GM23338 (cell line): ENCODE measurements around the gene C9orf57. TPM values are rescaled to one million over a fixed set of nuclear protein-coding genes. Genes with fewer than 3 reads are reported as not detected.

ENCODE experiments used
- ATAC-seq: fragments of 200-7000 bp; cut with Tn5 transposase; 3 replicates; pipeline ENCODE4 v1.9.1; 2020
- DNase-seq: peaks from one replicate; pipeline ENCODE4 v3.0.0-alpha.2; 2015; ENCODE audit warnings: low spot score
- H2AFZ ChIP-seq: fragments of 200-600 bp; sonication (generic); 2 replicates; pipeline ENCODE4 v1.8.0; 2016; ENCODE audit warnings: antibody characterized with exemption, mild to moderate bottlenecking, moderate library complexity
- H3F3A ChIP-seq: fragments of 200-600 bp; sonication (generic); replicated peaks from 2 replicates; pipeline ENCODE4 v1.8.0; 2017; ENCODE audit warnings: antibody characterized with exemption, mixed run types, low read depth
- H3K27ac ChIP-seq: fragments of 200-600 bp; sonication (generic); 2 replicates; pipeline ENCODE4 v1.6.1; 2016; ENCODE audit warnings: low read depth
- H3K27me3 ChIP-seq: fragments of 200-600 bp; sonication (generic); 2 replicates; pipeline ENCODE4 v1.8.0; 2016; ENCODE audit warnings: mild to moderate bottlenecking, mixed run types, moderate library complexity; ENCODE audit not compliant: insufficient read depth
- H3K36me3 ChIP-seq: fragments of 200-600 bp; sonication (generic); 2 replicates; pipeline ENCODE4 v1.8.0; 2016; ENCODE audit warnings: mild to moderate bottlenecking; ENCODE audit not compliant: insufficient read depth
- H3K4me1 ChIP-seq: fragments of 200-600 bp; sonication (generic); 2 replicates; pipeline ENCODE4 v1.8.0; 2016; ENCODE audit warnings: mild to moderate bottlenecking, moderate library complexity; ENCODE audit not compliant: insufficient read depth
- H3K4me2 ChIP-seq: fragments of 200-600 bp; sonication (generic); 2 replicates; pipeline ENCODE4 v1.7.1; 2017; ENCODE audit warnings: mixed run types
- H3K4me3 ChIP-seq: fragments of 200-600 bp; sonication (generic); 2 replicates; pipeline ENCODE4 v1.6.1; 2016; ENCODE audit warnings: mixed run types
- H3K79me2 ChIP-seq: fragments of 200-600 bp; sonication (generic); replicated peaks from 2 replicates; pipeline ENCODE4 v1.8.0; 2017; ENCODE audit warnings: mild to moderate bottlenecking; ENCODE audit not compliant: insufficient read depth
- H3K9me2 ChIP-seq: fragments of 200-600 bp; sonication (generic); 2 replicates; pipeline ENCODE4 v1.8.0; 2017; ENCODE audit not compliant: insufficient read depth
- H4K20me1 ChIP-seq: fragments of 200-600 bp; sonication (generic); replicated peaks from 2 replicates; pipeline ENCODE4 v1.8.0; 2017; ENCODE audit warnings: mild to moderate bottlenecking; ENCODE audit not compliant: insufficient read depth
- H3K27ac Mint-ChIP-seq: 2 replicates; pipeline ENCODE4 v1.8.0; 2020; ENCODE audit warnings: inconsistent platforms, mild to moderate bottlenecking, moderate library complexity, mixed read lengths
- H3K27me3 Mint-ChIP-seq: 3 replicates; pipeline ENCODE4 v1.8.0; 2022; ENCODE audit warnings: low read depth, mild to moderate bottlenecking, moderate library complexity, mixed read lengths, inconsistent platforms; ENCODE audit not compliant: insufficient read depth, poor library complexity
- H3K36me3 Mint-ChIP-seq: 3 replicates; pipeline ENCODE4 v1.8.0; 2021; ENCODE audit warnings: low read depth, mild to moderate bottlenecking, inconsistent platforms, moderate library complexity, mixed read lengths
- H3K4me1 Mint-ChIP-seq: 3 replicates; pipeline ENCODE4 v1.8.0; 2020; ENCODE audit warnings: mild to moderate bottlenecking, inconsistent platforms, mixed read lengths
- H3K4me3 Mint-ChIP-seq: 3 replicates; pipeline ENCODE4 v1.8.0; 2021; ENCODE audit warnings: moderate library complexity, mild to moderate bottlenecking, inconsistent platforms, mixed read lengths
- H3K9me3 Mint-ChIP-seq: 3 replicates; pipeline ENCODE4 v1.8.0; 2020; ENCODE audit warnings: moderate library complexity, mild to moderate bottlenecking, inconsistent platforms, mixed read lengths
- CREB1 ChIP-seq: fragments of 250-450 bp; sonication (Bioruptor Pico); IDR thresholded peaks from 2 replicates; pipeline ENCODE4 v1.5.0; 2020; ENCODE audit warnings: low read depth, mild to moderate bottlenecking, moderate library complexity
- JUNB ChIP-seq: IDR thresholded peaks from one replicate; pipeline ENCODE4 v1.6.1; 2016; ENCODE audit warnings: antibody characterized with exemption; ENCODE audit not compliant: unreplicated experiment
- NANOG ChIP-seq: IDR thresholded peaks from 2 replicates; pipeline ENCODE4 v1.6.1; 2016; ENCODE audit warnings: antibody characterized with exemption, borderline replicate concordance
- POLR2AphosphoS5 ChIP-seq: IDR thresholded peaks from 2 replicates; pipeline ENCODE4 v1.6.1; 2016; ENCODE audit warnings: antibody characterized with exemption, low read depth
- STAT1 ChIP-seq: IDR thresholded peaks from one replicate; pipeline ENCODE4 v1.6.1; 2016; ENCODE audit warnings: antibody characterized with exemption; ENCODE audit not compliant: unreplicated experiment
- ZNF114 ChIP-seq: fragments of 250-450 bp; sonication (Bioruptor Pico); IDR thresholded peaks from 2 replicates; pipeline ENCODE4 v1.5.0; 2020; ENCODE audit warnings: mild to moderate bottlenecking, moderate library complexity
- polyA plus RNA-seq: library from polyadenylated mRNA; unstranded; fragments of >200 nt; fragmentation: Nextera tagmentation; extraction: Ambion mirVana; gene quantifications from 2 replicates; pipeline ENCODE4 v1.2.1, GENCODE V29; 2016
- total RNA-seq: library from RNA; depleted of rRNA; stranded (reverse); fragments of >200 nt; shearing (Covaris generic); gene quantifications from 2 replicates; pipeline ENCODE4 v1.2.3, GENCODE V29; 2014
- TF ChIP-seq, protein P1 (sequence below): IDR thresholded peaks from 2 replicates; pipeline ENCODE4 v1.6.1; 2016; ENCODE audit warnings: antibody characterized with exemption
- TF ChIP-seq, protein P2 (sequence below): IDR thresholded peaks from one replicate; pipeline ENCODE4 v1.6.1; 2018; ENCODE audit warnings: antibody characterized with exemption; ENCODE audit not compliant: unreplicated experiment
- TF ChIP-seq, protein P3 (sequence below), 2 experiments: fragments of 200-600 bp in 1 of 2; sonication (generic) in 1 of 2; conservative IDR thresholded peaks; 2 replicates each; pipeline versions ENCODE4 v1.5.1 to v1.6.1; 2016 to 2017; ENCODE audit warnings: antibody characterized with exemption in 2 of 2, low read depth in 2 of 2, mild to moderate bottlenecking in 2 of 2, moderate library complexity in 1 of 2
- TF ChIP-seq, protein P4 (sequence below): fragments of 250-450 bp; sonication (Bioruptor Pico); IDR thresholded peaks from 2 replicates; pipeline ENCODE4 v1.5.0; 2020; ENCODE audit warnings: mild to moderate bottlenecking, moderate library complexity

The C9orf57 gene
- total and polyA plus RNA-seq, 2 experiments from 2014 or later: not detected

DNA sequence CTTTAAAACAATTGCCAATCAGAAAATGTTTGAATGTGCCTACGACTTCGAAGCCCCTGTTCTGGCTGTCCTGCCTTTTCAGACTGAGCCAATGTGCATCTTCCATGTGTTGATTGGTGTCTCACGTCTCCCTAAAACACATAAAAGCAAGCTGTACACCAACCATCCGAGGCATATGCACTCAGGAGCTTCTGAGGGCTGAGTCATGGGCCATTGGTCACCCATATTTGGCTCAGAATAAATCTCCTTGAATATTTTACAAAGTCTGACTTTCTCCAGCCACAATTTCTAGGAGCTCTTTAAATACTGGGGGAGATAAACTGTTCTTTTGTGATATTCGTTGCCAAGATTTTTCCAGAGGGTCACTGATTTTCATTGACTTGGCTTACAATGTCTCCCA lies 53.9 kb downstream of the C9orf57 start (continued):
- TF ChIP-seq, protein P1, sequence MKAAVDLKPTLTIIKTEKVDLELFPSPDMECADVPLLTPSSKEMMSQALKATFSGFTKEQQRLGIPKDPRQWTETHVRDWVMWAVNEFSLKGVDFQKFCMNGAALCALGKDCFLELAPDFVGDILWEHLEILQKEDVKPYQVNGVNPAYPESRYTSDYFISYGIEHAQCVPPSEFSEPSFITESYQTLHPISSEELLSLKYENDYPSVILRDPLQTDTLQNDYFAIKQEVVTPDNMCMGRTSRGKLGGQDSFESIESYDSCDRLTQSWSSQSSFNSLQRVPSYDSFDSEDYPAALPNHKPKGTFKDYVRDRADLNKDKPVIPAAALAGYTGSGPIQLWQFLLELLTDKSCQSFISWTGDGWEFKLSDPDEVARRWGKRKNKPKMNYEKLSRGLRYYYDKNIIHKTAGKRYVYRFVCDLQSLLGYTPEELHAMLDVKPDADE: no peak

DNA sequence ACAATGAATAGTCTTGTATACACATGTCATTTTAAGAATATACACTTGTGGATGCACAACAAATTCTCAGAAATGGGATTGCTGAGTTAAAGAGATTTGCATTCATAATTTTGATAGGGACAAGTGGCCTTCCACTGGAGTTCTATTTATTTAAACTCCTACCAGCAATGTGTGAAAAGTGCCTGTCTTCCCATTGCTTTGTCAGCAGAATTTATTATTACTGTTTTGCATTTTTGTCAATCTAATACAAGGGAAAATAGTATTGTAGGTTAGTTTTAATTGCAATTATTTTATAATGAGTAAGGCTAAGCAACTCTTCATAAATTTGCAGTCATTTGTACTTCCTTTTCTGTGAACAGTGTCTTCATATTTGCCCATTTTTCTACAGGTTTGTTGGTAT lies 55.0 kb downstream of the C9orf57 start:
- DNase-seq (no peak), ATAC-seq (no peak)
- Histone ChIP-seq H2AFZ (no peak overlapping the region), H3K4me1 (peaks cover 18% of the 10 kb centered on the region), H3K9me2 (no peaks in the 10 kb centered on the region), H3K27ac (no peak overlapping the region), H3K4me3 (no peak overlapping the region), H3K27me3 (no peaks in the 10 kb centered on the region), H3K4me2 (no peak overlapping the region), H3K36me3 (no peaks in the 10 kb centered on the region), H4K20me1 (no peaks in the 10 kb centered on the region), H3K79me2 (no peaks in the 10 kb centered on the region), H3F3A (no peaks in the 10 kb centered on the region)
- H3K36me3 Mint-ChIP-seq: peaks cover 20% of the 10 kb centered on the region; the same call in 2 of the 3 replicates
- TF ChIP-seq, protein P1: no peak
- no peak for TF ChIP-seq POLR2AphosphoS5
- TF ChIP-seq CREB1: no peak
- TF ChIP-seq, protein P2, sequence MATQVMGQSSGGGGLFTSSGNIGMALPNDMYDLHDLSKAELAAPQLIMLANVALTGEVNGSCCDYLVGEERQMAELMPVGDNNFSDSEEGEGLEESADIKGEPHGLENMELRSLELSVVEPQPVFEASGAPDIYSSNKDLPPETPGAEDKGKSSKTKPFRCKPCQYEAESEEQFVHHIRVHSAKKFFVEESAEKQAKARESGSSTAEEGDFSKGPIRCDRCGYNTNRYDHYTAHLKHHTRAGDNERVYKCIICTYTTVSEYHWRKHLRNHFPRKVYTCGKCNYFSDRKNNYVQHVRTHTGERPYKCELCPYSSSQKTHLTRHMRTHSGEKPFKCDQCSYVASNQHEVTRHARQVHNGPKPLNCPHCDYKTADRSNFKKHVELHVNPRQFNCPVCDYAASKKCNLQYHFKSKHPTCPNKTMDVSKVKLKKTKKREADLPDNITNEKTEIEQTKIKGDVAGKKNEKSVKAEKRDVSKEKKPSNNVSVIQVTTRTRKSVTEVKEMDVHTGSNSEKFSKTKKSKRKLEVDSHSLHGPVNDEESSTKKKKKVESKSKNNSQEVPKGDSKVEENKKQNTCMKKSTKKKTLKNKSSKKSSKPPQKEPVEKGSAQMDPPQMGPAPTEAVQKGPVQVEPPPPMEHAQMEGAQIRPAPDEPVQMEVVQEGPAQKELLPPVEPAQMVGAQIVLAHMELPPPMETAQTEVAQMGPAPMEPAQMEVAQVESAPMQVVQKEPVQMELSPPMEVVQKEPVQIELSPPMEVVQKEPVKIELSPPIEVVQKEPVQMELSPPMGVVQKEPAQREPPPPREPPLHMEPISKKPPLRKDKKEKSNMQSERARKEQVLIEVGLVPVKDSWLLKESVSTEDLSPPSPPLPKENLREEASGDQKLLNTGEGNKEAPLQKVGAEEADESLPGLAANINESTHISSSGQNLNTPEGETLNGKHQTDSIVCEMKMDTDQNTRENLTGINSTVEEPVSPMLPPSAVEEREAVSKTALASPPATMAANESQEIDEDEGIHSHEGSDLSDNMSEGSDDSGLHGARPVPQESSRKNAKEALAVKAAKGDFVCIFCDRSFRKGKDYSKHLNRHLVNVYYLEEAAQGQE: no peak
- TF ChIP-seq, protein P3, sequence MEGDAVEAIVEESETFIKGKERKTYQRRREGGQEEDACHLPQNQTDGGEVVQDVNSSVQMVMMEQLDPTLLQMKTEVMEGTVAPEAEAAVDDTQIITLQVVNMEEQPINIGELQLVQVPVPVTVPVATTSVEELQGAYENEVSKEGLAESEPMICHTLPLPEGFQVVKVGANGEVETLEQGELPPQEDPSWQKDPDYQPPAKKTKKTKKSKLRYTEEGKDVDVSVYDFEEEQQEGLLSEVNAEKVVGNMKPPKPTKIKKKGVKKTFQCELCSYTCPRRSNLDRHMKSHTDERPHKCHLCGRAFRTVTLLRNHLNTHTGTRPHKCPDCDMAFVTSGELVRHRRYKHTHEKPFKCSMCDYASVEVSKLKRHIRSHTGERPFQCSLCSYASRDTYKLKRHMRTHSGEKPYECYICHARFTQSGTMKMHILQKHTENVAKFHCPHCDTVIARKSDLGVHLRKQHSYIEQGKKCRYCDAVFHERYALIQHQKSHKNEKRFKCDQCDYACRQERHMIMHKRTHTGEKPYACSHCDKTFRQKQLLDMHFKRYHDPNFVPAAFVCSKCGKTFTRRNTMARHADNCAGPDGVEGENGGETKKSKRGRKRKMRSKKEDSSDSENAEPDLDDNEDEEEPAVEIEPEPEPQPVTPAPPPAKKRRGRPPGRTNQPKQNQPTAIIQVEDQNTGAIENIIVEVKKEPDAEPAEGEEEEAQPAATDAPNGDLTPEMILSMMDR (conservative IDR thresholded peaks at IDR 0.05; ENCODE audit: low read depth in 2 of 2): no peak
- TF ChIP-seq NANOG: no peak
- no peak for TF ChIP-seq STAT1
- TF ChIP-seq, protein P4, sequence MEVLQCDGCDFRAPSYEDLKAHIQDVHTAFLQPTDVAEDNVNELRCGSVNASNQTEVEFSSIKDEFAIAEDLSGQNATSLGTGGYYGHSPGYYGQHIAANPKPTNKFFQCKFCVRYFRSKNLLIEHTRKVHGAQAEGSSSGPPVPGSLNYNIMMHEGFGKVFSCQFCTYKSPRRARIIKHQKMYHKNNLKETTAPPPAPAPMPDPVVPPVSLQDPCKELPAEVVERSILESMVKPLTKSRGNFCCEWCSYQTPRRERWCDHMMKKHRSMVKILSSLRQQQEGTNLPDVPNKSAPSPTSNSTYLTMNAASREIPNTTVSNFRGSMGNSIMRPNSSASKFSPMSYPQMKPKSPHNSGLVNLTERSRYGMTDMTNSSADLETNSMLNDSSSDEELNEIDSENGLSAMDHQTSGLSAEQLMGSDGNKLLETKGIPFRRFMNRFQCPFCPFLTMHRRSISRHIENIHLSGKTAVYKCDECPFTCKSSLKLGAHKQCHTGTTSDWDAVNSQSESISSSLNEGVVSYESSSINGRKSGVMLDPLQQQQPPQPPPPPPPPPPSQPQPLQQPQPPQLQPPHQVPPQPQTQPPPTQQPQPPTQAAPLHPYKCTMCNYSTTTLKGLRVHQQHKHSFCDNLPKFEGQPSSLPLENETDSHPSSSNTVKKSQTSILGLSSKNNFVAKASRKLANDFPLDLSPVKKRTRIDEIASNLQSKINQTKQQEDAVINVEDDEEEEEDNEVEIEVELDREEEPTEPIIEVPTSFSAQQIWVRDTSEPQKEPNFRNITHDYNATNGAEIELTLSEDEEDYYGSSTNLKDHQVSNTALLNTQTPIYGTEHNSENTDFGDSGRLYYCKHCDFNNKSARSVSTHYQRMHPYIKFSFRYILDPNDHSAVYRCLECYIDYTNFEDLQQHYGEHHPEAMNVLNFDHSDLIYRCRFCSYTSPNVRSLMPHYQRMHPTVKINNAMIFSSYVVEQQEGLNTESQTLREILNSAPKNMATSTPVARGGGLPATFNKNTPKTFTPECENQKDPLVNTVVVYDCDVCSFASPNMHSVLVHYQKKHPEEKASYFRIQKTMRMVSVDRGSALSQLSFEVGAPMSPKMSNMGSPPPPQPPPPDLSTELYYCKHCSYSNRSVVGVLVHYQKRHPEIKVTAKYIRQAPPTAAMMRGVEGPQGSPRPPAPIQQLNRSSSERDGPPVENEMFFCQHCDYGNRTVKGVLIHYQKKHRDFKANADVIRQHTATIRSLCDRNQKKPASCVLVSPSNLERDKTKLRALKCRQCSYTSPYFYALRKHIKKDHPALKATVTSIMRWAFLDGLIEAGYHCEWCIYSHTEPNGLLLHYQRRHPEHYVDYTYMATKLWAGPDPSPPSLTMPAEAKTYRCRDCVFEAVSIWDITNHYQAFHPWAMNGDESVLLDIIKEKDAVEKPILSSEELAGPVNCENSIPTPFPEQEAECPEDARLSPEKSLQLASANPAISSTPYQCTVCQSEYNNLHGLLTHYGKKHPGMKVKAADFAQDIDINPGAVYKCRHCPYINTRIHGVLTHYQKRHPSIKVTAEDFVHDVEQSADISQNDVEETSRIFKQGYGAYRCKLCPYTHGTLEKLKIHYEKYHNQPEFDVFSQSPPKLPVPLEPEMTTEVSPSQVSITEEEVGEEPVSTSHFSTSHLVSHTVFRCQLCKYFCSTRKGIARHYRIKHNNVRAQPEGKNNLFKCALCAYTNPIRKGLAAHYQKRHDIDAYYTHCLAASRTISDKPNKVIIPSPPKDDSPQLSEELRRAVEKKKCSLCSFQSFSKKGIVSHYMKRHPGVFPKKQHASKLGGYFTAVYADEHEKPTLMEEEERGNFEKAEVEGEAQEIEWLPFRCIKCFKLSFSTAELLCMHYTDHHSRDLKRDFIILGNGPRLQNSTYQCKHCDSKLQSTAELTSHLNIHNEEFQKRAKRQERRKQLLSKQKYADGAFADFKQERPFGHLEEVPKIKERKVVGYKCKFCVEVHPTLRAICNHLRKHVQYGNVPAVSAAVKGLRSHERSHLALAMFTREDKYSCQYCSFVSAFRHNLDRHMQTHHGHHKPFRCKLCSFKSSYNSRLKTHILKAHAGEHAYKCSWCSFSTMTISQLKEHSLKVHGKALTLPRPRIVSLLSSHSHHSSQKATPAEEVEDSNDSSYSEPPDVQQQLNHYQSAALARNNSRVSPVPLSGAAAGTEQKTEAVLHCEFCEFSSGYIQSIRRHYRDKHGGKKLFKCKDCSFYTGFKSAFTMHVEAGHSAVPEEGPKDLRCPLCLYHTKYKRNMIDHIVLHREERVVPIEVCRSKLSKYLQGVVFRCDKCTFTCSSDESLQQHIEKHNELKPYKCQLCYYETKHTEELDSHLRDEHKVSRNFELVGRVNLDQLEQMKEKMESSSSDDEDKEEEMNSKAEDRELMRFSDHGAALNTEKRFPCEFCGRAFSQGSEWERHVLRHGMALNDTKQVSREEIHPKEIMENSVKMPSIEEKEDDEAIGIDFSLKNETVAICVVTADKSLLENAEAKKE (CRISPR knock-in tag): no peak
- no peak for TF ChIP-seq ZNF114 (CRISPR knock-in tag)
- no peak for TF ChIP-seq JUNB
- H3K9me3 Mint-ChIP-seq: peaks cover 24% of the 10 kb centered on the region
- H3K4me3 Mint-ChIP-seq: no peak overlapping the region
- peaks cover 1% of the 10 kb centered on the region for H3K27me3 Mint-ChIP-seq
- no peak overlapping the region for H3K27ac Mint-ChIP-seq
- H3K4me1 Mint-ChIP-seq: peaks cover 9% of the 10 kb centered on the region
